Fibroblast of pulmonary artery (primary cell): ENCODE measurements around the gene SSBP4.

Experiments used
- DNase-seq: peaks from one replicate; pipeline ENCODE4 v3.0.0-alpha.2; 2010; ENCODE audit warnings: low read depth
- H3K4me3 ChIP-seq: replicated peaks from 2 replicates; pipeline ENCODE4 v1.5.1; 2011; ENCODE audit warnings: low read depth, mild to moderate bottlenecking, control low read depth, low read length, moderate library complexity
- CTCF ChIP-seq: IDR thresholded peaks from 2 replicates; pipeline ENCODE4 v1.5.1; 2011; ENCODE audit warnings: mild to moderate bottlenecking, control low read depth, low read length, inconsistent platforms; ENCODE audit errors: missing control alignments

SSBP4 gene

GRCh38 chr19:18465964-18466339, 46.8 kb downstream of the SSBP4 start:
- H3K4me3 ChIP-seq, result no peak overlapping the region
- TF ChIP-seq CTCF, result no peak

GRCh38 chr19:18466354-18466753, 47.2 kb downstream of the SSBP4 start:
- no peak for DNase-seq
- TF ChIP-seq CTCF, result no peak
- no peak overlapping the region for H3K4me3 ChIP-seq

More at GRCh38 chr19:18465964-18466339, 46.8 kb downstream of the SSBP4 start:
- DNase-seq, result no peak

GRCh38 chr19:18467978-18468377, 48.8 kb downstream of the SSBP4 start:
- no peak for DNase-seq
- H3K4me3 ChIP-seq, result no peak overlapping the region
- TF ChIP-seq CTCF, result no peak

- DNase-seq, result no peak
- no peak for TF ChIP-seq CTCF
- no peak overlapping the region for H3K4me3 ChIP-seq
These were observed 49.3 kb downstream of the SSBP4 start for GRCh38 chr19:18468517-18468916.

- H3K4me3 ChIP-seq, result no peak overlapping the region
- TF ChIP-seq CTCF, result peak; percentile 82
- peak; percentile 77 for DNase-seq
These were observed 50.1 kb downstream of the SSBP4 start for GRCh38 chr19:18469069-18469846.

GRCh38 chr19:18470787-18471186, 51.6 kb downstream of the SSBP4 start:
- no peak overlapping the region for H3K4me3 ChIP-seq
- no peak for TF ChIP-seq CTCF
- no peak for DNase-seq
